NCI-H1048 (cell line): ENCODE data around the gene IRF9.

Experiments used
- DNase-seq: peaks from one replicate; lab custom pipeline; 2025; lab: John Stamatoyannopoulos, UW

The IRF9 gene

GRCh38 chr14:24132061-24132685 lies 28.9 kb upstream of the IRF9 start:
- no peak for DNase-seq

GRCh38 chr14:24132976-24133375 lies 28.1 kb upstream of the IRF9 start:
- no peak for DNase-seq

- DNase-seq, result no peak
Measured at GRCh38 chr14:24133735-24134134, 27.3 kb upstream of the IRF9 start.

GRCh38 chr14:24135584-24135833 lies 25.6 kb upstream of the IRF9 start:
- no peak for DNase-seq

- peak; percentile 73 for DNase-seq
Measured at GRCh38 chr14:24135834-24136683, 25.0 kb upstream of the IRF9 start, which contains the start of gene PSME1. PSME1 (plus strand) TSS chr14:24136194; CDS start chr14:24136263, 69 bp downstream.

GRCh38 chr14:24136684-24137528 lies 24.2 kb upstream of the IRF9 start:
- DNase-seq, result no peak

- no peak for DNase-seq
Measured at GRCh38 chr14:24137529-24138395, 23.3 kb upstream of the IRF9 start.

GRCh38 chr14:24138396-24139271 lies 22.4 kb upstream of the IRF9 start:
- DNase-seq, result no peak

GRCh38 chr14:24139272-24139934 lies 21.7 kb upstream of the IRF9 start:
- DNase-seq, result no peak

GRCh38 chr14:24141097-24141880 lies 19.8 kb upstream of the IRF9 start, which contains the start of gene EMC9:
EMC9 (minus strand) TSS chr14:24141591; CDS start chr14:24141304, 287 bp downstream.
- DNase-seq, result peak; percentile 99

- DNase-seq, result no peak
Measured at GRCh38 chr14:24143511-24143910, 17.6 kb upstream of the IRF9 start.

GRCh38 chr14:24144451-24144850 lies 16.6 kb upstream of the IRF9 start:
- DNase-seq, result no peak

GRCh38 chr14:24145219-24145618 lies 15.8 kb upstream of the IRF9 start:
- DNase-seq, result no peak

- DNase-seq, result no peak
Measured at GRCh38 chr14:24145690-24146452, 15.2 kb upstream of the IRF9 start.

GRCh38 chr14:24146453-24146977 lies 14.6 kb upstream of the IRF9 start, which contains the start of gene PSME2:
PSME2 (minus strand) TSS chr14:24146610; CDS start chr14:24146581, 29 bp downstream.
- peak; percentile 89 for DNase-seq

GRCh38 chr14:24146978-24147760 lies 13.9 kb upstream of the IRF9 start, which contains the start of gene RNF31:
RNF31 (plus strand) TSS chr14:24147498; CDS start chr14:24147699, 201 bp downstream.
- DNase-seq, result peak; percentile 86

- no peak for DNase-seq
Measured at GRCh38 chr14:24147761-24148428, 13.2 kb upstream of the IRF9 start.
